ENCODE measurements around the gene USP21. TPM values are rescaled to one million over a fixed set of nuclear protein-coding genes. Genes with fewer than 3 reads are reported as not detected.

USP21 gene
- total and polyA plus RNA-seq, 2 donors (not counting 3 experiments of a cell fraction or from before 2014, with no cell fraction given), result 19.7 to 29.2 TPM

DNA sequence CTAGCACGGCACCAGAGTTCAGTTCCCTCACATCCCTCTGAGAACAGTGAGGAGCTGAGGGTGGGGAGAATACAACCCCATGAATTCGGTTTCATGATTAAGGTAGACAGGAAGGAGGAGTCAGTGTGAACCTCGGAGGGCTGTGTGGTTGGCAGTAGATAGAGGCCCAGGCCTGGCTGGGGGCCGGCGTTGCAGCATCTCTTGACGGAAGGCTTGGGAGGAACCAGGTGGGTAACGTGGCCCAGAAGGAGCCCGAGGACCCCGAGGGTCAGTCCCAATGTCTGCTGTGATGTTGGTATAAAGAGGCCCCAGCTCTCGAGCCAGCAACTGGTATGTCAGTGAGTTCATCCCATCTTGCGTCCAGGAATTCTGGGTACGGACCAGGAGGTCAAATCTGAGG lies 12.4 kb downstream of the USP21 start:
- H2AFZ ChIP-seq (ENCODE audit: low read depth, low read length), result no peak overlapping the region
- CTCF ChIA-PET, result interaction anchor here (1.7 to 2.3 kb wide), 3 partner anchors 10 to 210 kb away, joined by 5 to 8 read pairs (median 8); partner anchors contain the start of gene NDUFS2
- no peaks in the 10 kb centered on the region for H3K9me3 ChIP-seq (replicated peaks; ENCODE audit: control insufficient read depth, insufficient read depth, low read length)
- no peak overlapping the region for H3K4me3 ChIP-seq (replicated peaks in 1 of 3; ENCODE audit: insufficient read depth in 1 of 3, low read depth in 1 of 3, low read length in 3 of 3)
- FAIRE-seq, result no peak
- TF ChIP-seq GATA2 (IDR thresholded peaks at IDR 0.05; ENCODE audit: insufficient read depth, insufficient read length, low read depth, low read length) (no peak), EZH2 (IDR thresholded peaks at IDR 0.05; ENCODE audit: borderline replicate concordance, low read depth, low read length, severe bottlenecking) (no peak), MAX (IDR thresholded peaks at IDR 0.05; ENCODE audit: insufficient read depth, insufficient read length) (no peak), MYC (IDR thresholded peaks at IDR 0.05; ENCODE audit: low read depth, low read length) (no peak), POLR2A (IDR thresholded peaks at IDR 0.05; ENCODE audit: low read depth, low read length) (no peak), POLR2AphosphoS5 (IDR thresholded peaks at IDR 0.05; ENCODE audit: insufficient read depth, low read depth, low read length) (no peak), FOS (IDR thresholded peaks at IDR 0.05; ENCODE audit: borderline replicate concordance, insufficient read depth, low read length) (no peak), JUN (IDR thresholded peaks at IDR 0.05; ENCODE audit: borderline replicate concordance, insufficient read depth, insufficient read length, low read depth) (no peak), CTCF (IDR thresholded peaks at IDR 0.05; ENCODE audit: extremely low read depth in 1 of 2, insufficient read depth in 1 of 2, low read depth in 1 of 2, low read length in 2 of 2) (no peak)
- intact Hi-C loops (cut with micrococcal nuclease), result no loop called here
- no peak overlapping the region for H3K4me2 ChIP-seq (ENCODE audit: insufficient read depth, low read length)
- BruUV-seq (replicated peaks), result TSS peak; percentile 7
- H3K79me2 ChIP-seq (ENCODE audit: control insufficient read depth, insufficient read depth, low read length), result peaks cover 7% of the 10 kb centered on the region
- H3K4me1 ChIP-seq (ENCODE audit: control insufficient read depth, extremely low read depth, insufficient read depth, low read length), result peaks cover 12% of the 10 kb centered on the region
- H3K9ac ChIP-seq (replicated peaks; ENCODE audit: extremely low read depth, insufficient read depth, low read length), result no peak overlapping the region
- H3K9me1 ChIP-seq (replicated peaks; ENCODE audit: control insufficient read depth, extremely low read depth, insufficient read depth, low read length), result no peaks in the 10 kb centered on the region
- DNase-seq (ENCODE audit: low read depth, low spot score), result no peak
- POLR2A ChIA-PET, result no interaction called here
- no peak overlapping the region for H3K27ac ChIP-seq (ENCODE audit: insufficient read depth, low read depth, low read length)
- H3K36me3 ChIP-seq (ENCODE audit: control insufficient read depth in 2 of 2, extremely low read depth in 1 of 2, insufficient read depth in 2 of 2, low read length in 2 of 2), result peaks cover 11 to 24% of the 10 kb centered on the region in 2 experiments
- no peaks in the 10 kb centered on the region for H3K27me3 ChIP-seq (ENCODE audit: control insufficient read depth in 2 of 2, insufficient read depth in 2 of 2, low read length in 2 of 2)
- dilution Hi-C loops (cut with MboI; ENCODE audit: extremely low pct_ligation_motif_present, low sequenced_read_pairs), result no loop called here
- no peaks in the 10 kb centered on the region for H4K20me1 ChIP-seq (replicated peaks; ENCODE audit: control insufficient read depth, extremely low read depth, insufficient read depth, low read length)

Measured in endothelial cell of umbilical vein (primary cell).